Measurements from ENCODE around the gene KCNMA1. TPM values are rescaled to one million over a fixed set of nuclear protein-coding genes. Genes with fewer than 3 reads are reported as not detected.

The KCNMA1 gene
- total and polyA plus RNA-seq, 7 donors, result 15.3 to 427 (median 256) TPM

DNA sequence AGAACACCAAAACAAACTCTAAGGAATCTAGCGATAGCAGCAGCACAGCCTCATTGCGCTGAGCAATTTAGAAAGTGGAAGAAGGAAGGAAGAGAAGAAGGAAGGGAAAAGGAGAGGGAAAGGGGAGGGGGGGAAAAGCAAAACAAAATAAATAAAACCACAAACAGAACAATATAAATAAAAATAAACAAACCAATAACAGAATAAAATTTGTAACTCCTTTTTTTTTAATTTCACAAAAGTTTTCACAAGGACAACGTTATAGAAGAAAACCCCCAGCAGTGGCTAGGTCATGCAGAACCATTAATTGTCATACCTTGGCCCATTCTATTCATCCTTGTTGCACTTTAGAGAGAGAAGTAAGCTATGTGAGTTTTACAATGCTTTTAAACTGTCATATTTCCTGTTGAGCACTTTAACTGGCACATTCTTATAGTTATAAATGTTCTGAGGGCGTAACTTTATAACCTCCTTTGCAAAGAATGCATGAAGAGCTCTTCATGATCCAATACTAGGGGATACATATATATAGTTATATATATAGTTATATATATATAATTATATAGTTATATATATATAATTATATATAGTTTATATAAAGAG lies 752.8 kb downstream of the KCNMA1 start:
- no peak for DNase-seq
- Histone ChIP-seq H3K36me3 (peaks cover 0 to 8% (median 3%) of the 10 kb centered on the region in 4 donors), H3K4me1 (peaks cover 0 to 59% (median 34%) of the 10 kb centered on the region in 4 donors), H3K27me3 (no peaks in the 10 kb centered on the region), H3K9me3 (no peaks in the 10 kb centered on the region), H3K27ac (peak overlapping the region in 3 of 4 donors; percentile 67 to 76 (median 73)), H3K4me3 (no peak overlapping the region)
- intact Hi-C loops (cut with DNase I), result loop anchor here (5.0 to 10.0 kb wide), 4 partner anchors 93 to 487 kb away; no protein-coding TSS in a partner anchor
- TF ChIP-seq, protein P1, sequence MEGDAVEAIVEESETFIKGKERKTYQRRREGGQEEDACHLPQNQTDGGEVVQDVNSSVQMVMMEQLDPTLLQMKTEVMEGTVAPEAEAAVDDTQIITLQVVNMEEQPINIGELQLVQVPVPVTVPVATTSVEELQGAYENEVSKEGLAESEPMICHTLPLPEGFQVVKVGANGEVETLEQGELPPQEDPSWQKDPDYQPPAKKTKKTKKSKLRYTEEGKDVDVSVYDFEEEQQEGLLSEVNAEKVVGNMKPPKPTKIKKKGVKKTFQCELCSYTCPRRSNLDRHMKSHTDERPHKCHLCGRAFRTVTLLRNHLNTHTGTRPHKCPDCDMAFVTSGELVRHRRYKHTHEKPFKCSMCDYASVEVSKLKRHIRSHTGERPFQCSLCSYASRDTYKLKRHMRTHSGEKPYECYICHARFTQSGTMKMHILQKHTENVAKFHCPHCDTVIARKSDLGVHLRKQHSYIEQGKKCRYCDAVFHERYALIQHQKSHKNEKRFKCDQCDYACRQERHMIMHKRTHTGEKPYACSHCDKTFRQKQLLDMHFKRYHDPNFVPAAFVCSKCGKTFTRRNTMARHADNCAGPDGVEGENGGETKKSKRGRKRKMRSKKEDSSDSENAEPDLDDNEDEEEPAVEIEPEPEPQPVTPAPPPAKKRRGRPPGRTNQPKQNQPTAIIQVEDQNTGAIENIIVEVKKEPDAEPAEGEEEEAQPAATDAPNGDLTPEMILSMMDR (IDR thresholded peaks at IDR 0.05), result no peak
- TF ChIP-seq POLR2AphosphoS5 (IDR thresholded peaks at IDR 0.05), result no peak
- no peak for TF ChIP-seq EP300 (IDR thresholded peaks at IDR 0.05)
- no peak for TF ChIP-seq POLR2A (IDR thresholded peaks at IDR 0.05)
- 55 to 74% methylated on average over 4 of the region's 4 CpGs for WGBS, 2 donors

DNA sequence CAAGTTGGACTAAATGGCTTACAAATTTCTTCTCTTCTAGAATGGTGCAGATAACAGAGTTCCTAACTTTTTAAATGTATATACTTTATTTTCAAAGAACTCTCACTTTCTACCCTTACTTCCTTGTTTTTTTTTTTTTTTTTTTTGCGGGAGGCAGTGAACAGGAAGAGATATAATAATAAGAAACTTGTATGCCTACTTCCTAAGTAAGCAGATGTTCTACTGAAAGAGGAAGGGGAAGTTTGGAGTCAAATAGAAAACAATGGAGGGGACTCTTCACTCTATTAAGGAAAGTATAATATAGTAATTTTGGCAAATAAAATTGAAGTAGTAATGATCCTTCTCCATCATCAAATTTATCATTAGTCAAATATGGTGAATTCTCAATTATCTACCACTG lies 754.0 kb downstream of the KCNMA1 start:
- intact Hi-C loops (cut with DNase I), result loop anchor here (10.0 kb wide), 1 partner anchor 359 kb away; no protein-coding TSS in a partner anchor

DNA sequence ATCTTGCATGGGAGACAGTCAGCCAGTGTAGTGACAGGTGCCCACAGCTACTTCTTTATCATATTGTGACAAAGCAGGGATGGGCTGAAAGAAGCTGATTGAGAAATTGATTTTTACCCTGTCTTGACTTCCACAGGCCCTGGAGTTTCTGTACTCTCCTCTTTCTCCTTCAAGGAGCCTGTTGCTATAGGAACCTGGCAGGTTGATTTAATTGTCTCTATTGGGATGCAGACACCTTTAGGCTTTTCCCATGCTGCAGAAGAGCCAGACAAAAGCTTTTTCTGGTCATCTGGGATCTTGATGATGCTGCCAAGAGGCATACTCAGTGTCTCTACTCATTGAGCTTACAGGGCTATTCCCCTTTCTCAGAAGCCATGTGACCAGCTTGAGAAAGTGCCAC lies 754.8 kb downstream of the KCNMA1 start:
- peaks cover 0 to 54% (median 33%) of the 10 kb centered on the region in 4 donors for H3K4me1 ChIP-seq
- no peaks in the 10 kb centered on the region for H3K9me3 ChIP-seq
- intact Hi-C loops (cut with DNase I), result loop anchor here (10.0 kb wide), 1 partner anchor 358 kb away; no protein-coding TSS in a partner anchor
- no peaks in the 10 kb centered on the region for H3K36me3 ChIP-seq
- no peak overlapping the region for H3K27ac ChIP-seq
- H3K4me3 ChIP-seq, result no peak overlapping the region
- no peak for DNase-seq
- H3K27me3 ChIP-seq, result no peaks in the 10 kb centered on the region
- no peak for TF ChIP-seq POLR2AphosphoS5 (IDR thresholded peaks at IDR 0.05)
- TF ChIP-seq, protein P1 (IDR thresholded peaks at IDR 0.05), result no peak
- TF ChIP-seq POLR2A (IDR thresholded peaks at IDR 0.05), result no peak

More for the DNA sequence above, 754.0 kb downstream of the KCNMA1 start:
- Histone ChIP-seq H3K27me3 (no peaks in the 10 kb centered on the region), H3K4me1 (peaks cover 0 to 59% (median 34%) of the 10 kb centered on the region in 4 donors), H3K4me3 (no peak overlapping the region), H3K36me3 (no peaks in the 10 kb centered on the region), H3K9me3 (no peaks in the 10 kb centered on the region), H3K27ac (peak overlapping the region in 1 of 4 donors; percentile 76)
- no peak for TF ChIP-seq POLR2A (IDR thresholded peaks at IDR 0.05)
- no peak for TF ChIP-seq POLR2AphosphoS5 (IDR thresholded peaks at IDR 0.05)
- TF ChIP-seq, protein P1 (IDR thresholded peaks at IDR 0.05), result no peak
- TF ChIP-seq EP300 (IDR thresholded peaks at IDR 0.05), result no peak
- DNase-seq, result no peak
- WGBS, 2 donors, result 17 to 30% methylated on average over 1 of the region's 1 CpG

DNA sequence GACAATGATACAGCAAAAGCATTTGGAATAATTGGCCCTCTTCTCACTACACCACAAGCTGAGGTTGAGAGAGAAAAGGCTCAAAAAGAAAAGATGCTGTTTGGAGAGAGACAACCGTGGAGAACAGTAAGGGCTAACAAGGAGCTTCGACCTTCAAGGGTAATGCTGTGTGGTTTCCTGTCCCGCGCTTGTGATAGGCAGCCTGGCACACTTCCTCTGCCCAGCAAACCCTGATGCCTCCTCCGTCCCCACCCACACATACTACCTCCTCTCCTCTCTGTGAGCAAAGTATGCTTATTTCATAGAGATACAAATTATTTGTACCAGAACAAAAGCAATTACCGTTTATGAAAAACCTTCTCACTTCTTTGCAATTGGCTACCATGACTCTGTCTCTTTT lies 755.4 kb downstream of the KCNMA1 start:
- 47 to 81% methylated on average over 6 of the region's 6 CpGs for WGBS, 2 donors
- no peak for DNase-seq
- Histone ChIP-seq H3K36me3 (no peaks in the 10 kb centered on the region), H3K27ac (no peak overlapping the region), H3K27me3 (no peaks in the 10 kb centered on the region), H3K4me3 (no peak overlapping the region), H3K4me1 (peaks cover 0 to 49% (median 30%) of the 10 kb centered on the region in 4 donors), H3K9me3 (no peaks in the 10 kb centered on the region)
- intact Hi-C loops (cut with DNase I), result loop anchor here (10.0 kb wide), 1 partner anchor 357 kb away; no protein-coding TSS in a partner anchor
- no peak for TF ChIP-seq EP300 (IDR thresholded peaks at IDR 0.05)
- no peak for TF ChIP-seq POLR2AphosphoS5 (IDR thresholded peaks at IDR 0.05)
- TF ChIP-seq POLR2A (IDR thresholded peaks at IDR 0.05), result no peak
- TF ChIP-seq, protein P1 (IDR thresholded peaks at IDR 0.05), result no peak
